CD14-positive monocyte (primary cell): ENCODE data around the gene ANKRD53. TPM values are rescaled to one million over a fixed set of nuclear protein-coding genes. Genes with fewer than 3 reads are reported as not detected.

Experiments used
- DNase-seq, 3 donors: peaks; one replicate each; pipeline ENCODE4 v3.0.0-alpha.2; 2011 to 2022
- H2AFZ ChIP-seq: 2 replicates; pipeline ENCODE4 v1.6.0; 2012; ENCODE audit warnings: mild to moderate bottlenecking, low read depth, low read length, inconsistent platforms; ENCODE audit not compliant: insufficient read depth, poor library complexity, severe bottlenecking
- H3K27ac ChIP-seq, 2 donors: 1 replicate in 1 of 2; 2 replicates in 1 of 2; pipeline ENCODE4 v1.5.1; 2012 to 2013; ENCODE audit warnings: low read length in 2 of 2, control low read depth in 1 of 2, inconsistent platforms in 1 of 2, low read depth in 1 of 2, mild to moderate bottlenecking in 1 of 2
- H3K27me3 ChIP-seq, 2 donors: one replicate each; pipeline versions ENCODE4 v1.6.0 to v1.6.1; 2011 to 2013; ENCODE audit warnings: low read length in 2 of 2; ENCODE audit not compliant: control insufficient read depth in 2 of 2, insufficient read depth in 2 of 2
- H3K36me3 ChIP-seq, 2 donors: replicated peaks in 1 of 2; 1 replicate in 1 of 2; 2 replicates in 1 of 2; pipeline versions ENCODE4 v1.5.1 to v1.6.1; 2012 to 2013; ENCODE audit warnings: low read length in 2 of 2, control low read depth in 1 of 2, inconsistent platforms in 1 of 2, mild to moderate bottlenecking in 1 of 2; ENCODE audit not compliant: insufficient read depth in 2 of 2, control insufficient read depth in 1 of 2
- H3K4me1 ChIP-seq, 2 donors: 1 replicate in 1 of 2; 2 replicates in 1 of 2; pipeline versions ENCODE4 v1.5.1 to v1.6.1; 2012 to 2013; ENCODE audit warnings: low read length in 2 of 2, control low read depth in 1 of 2, inconsistent platforms in 1 of 2, mild to moderate bottlenecking in 1 of 2, moderate library complexity in 1 of 2; ENCODE audit not compliant: insufficient read depth in 2 of 2, control insufficient read depth in 1 of 2
- H3K4me2 ChIP-seq: replicated peaks from 2 replicates; pipeline ENCODE3; 2012; ENCODE audit warnings: low read length, moderate library complexity, mild to moderate bottlenecking; ENCODE audit not compliant: poor library complexity, severe bottlenecking; ENCODE audit errors: extremely low read depth
- H3K4me3 ChIP-seq, 3 experiments: fragments of 200-600 bp in 1 of 3; sonication (generic) in 1 of 3; replicated peaks in 1 of 3; 1 replicate in 2 of 3; 2 replicates in 1 of 3; pipeline ENCODE4 v1.5.1; 2011 to 2013; ENCODE audit warnings: low read length in 3 of 3, mild to moderate bottlenecking in 3 of 3, control low read depth in 2 of 3, low read depth in 2 of 3, inconsistent platforms in 1 of 3, moderate library complexity in 1 of 3
- H3K79me2 ChIP-seq: 2 replicates; pipeline ENCODE4 v1.6.0; 2012; ENCODE audit warnings: mild to moderate bottlenecking, control low read depth, inconsistent platforms, low read length, moderate library complexity; ENCODE audit not compliant: insufficient read depth
- H3K9ac ChIP-seq: 2 replicates; pipeline ENCODE4 v1.6.0; 2017; ENCODE audit warnings: low read length, mild to moderate bottlenecking; ENCODE audit not compliant: insufficient read depth, poor library complexity, severe bottlenecking
- H3K9me3 ChIP-seq, 2 donors: replicated peaks in 1 of 2; 1 replicate in 1 of 2; 2 replicates in 1 of 2; pipeline versions ENCODE4 v1.5.1 to v1.6.1; 2012 to 2013; ENCODE audit warnings: low read length in 2 of 2, control low read depth in 1 of 2; ENCODE audit not compliant: control insufficient read depth in 1 of 2, insufficient read depth in 1 of 2
- H4K20me1 ChIP-seq: 2 replicates; pipeline ENCODE4 v1.6.0; 2012; ENCODE audit warnings: mild to moderate bottlenecking, low read length, control low read depth, moderate library complexity; ENCODE audit not compliant: insufficient read depth
- H3K27ac Mint-ChIP-seq, 7 donors: one replicate each; pipeline ENCODE4 v1.8.0; 2020; ENCODE audit warnings: mild to moderate bottlenecking in 7 of 7, mixed read lengths in 7 of 7, moderate library complexity in 6 of 7, inconsistent platforms in 2 of 7
- H3K27me3 Mint-ChIP-seq, 3 donors: one replicate each; pipeline ENCODE4 v1.8.0; 2021 to 2022; ENCODE audit warnings: low read depth in 3 of 3, mild to moderate bottlenecking in 3 of 3, mixed read lengths in 3 of 3, moderate library complexity in 3 of 3, inconsistent platforms in 1 of 3
- H3K36me3 Mint-ChIP-seq, 2 donors: one replicate each; pipeline ENCODE4 v1.8.0; 2020; ENCODE audit warnings: mixed read lengths in 2 of 2, inconsistent platforms in 1 of 2, mild to moderate bottlenecking in 1 of 2
- H3K4me1 Mint-ChIP-seq: one replicate; pipeline ENCODE4 v1.8.0; 2020; ENCODE audit warnings: mild to moderate bottlenecking, mixed read lengths
- H3K4me3 Mint-ChIP-seq, 2 donors: one replicate each; pipeline ENCODE4 v1.8.0; 2020; ENCODE audit warnings: mild to moderate bottlenecking in 2 of 2, mixed read lengths in 2 of 2, moderate library complexity in 1 of 2
- H3K9me3 Mint-ChIP-seq, 7 donors: one replicate each; pipeline ENCODE4 v1.8.0; 2020 to 2022; ENCODE audit warnings: mixed read lengths in 7 of 7, mild to moderate bottlenecking in 6 of 7, moderate library complexity in 6 of 7, inconsistent platforms in 2 of 7
- CTCF ChIP-seq: fragments of 200-600 bp; IDR thresholded peaks from one replicate; pipeline ENCODE4 v1.8.0; 2022; ENCODE audit warnings: antibody characterized with exemption, mild to moderate bottlenecking
- WGBS: methylation state at CpG from one replicate; pipeline ENCODE4 v1.1.5; 2013; ENCODE audit warnings: missing lambda C conversion rate; ENCODE audit not compliant: insufficient coverage; 5-methylcytosine and 5-hydroxymethylcytosine counted together
- intact Hi-C, 2 donors: fragments of 100-400 bp; cut with micrococcal nuclease; formaldehyde crosslinking; loops; one replicate each; pipeline versions ENCODE4 v1.15.0 to v1.15.1; 2023
- polyA plus RNA-seq, 3 donors: library from polyadenylated mRNA; depleted of rRNA in 1 of 3; unstranded in 2 of 3; stranded (reverse) in 1 of 3; fragments of 300-500 nt in 2 of 3; fragments of >200 nt in 1 of 3; fragmentation: Illumina TruSeq in 2 of 3; gene quantifications; 1 replicate in 2 of 3; 2 replicates in 1 of 3; pipeline ENCODE4 v1.2.3, GENCODE V29; 2012 to 2021

The ANKRD53 gene
- polyA plus RNA-seq, 3 donors, result 0.12 TPM; not detected in 2

GRCh38 chr2:70984228-70984575 is 5.8 kb downstream of the ANKRD53 start:
- Histone ChIP-seq H3K4me3 (no peak overlapping the region), H3K9ac (no peak overlapping the region), H3K36me3 (peaks cover 29 to 33% of the 10 kb centered on the region in 2 donors), H3K27ac (no peak overlapping the region), H2AFZ (no peak overlapping the region), H3K9me3 (no peaks in the 10 kb centered on the region), H3K79me2 (no peaks in the 10 kb centered on the region), H3K27me3 (peaks cover under 1 to 6% of the 10 kb centered on the region in 2 donors), H3K4me2 (no peak overlapping the region), H4K20me1 (peaks cover 29% of the 10 kb centered on the region), H3K4me1 (peaks cover 7 to 11% of the 10 kb centered on the region in 2 donors)
- intact Hi-C loops, result no loop called here
- WGBS, result 22% methylated on average over 3 of the region's 3 CpGs
- H3K27ac Mint-ChIP-seq, result no peak overlapping the region
- H3K4me3 Mint-ChIP-seq, result no peak overlapping the region
- no peak for TF ChIP-seq CTCF
- H3K9me3 Mint-ChIP-seq, result peaks cover 0 to 3% (median 0%) of the 10 kb centered on the region in 7 donors
- H3K4me1 Mint-ChIP-seq, result peaks cover 22% of the 10 kb centered on the region
- H3K36me3 Mint-ChIP-seq, result peaks cover 51 to 56% of the 10 kb centered on the region in 2 donors
- H3K27me3 Mint-ChIP-seq, result peaks cover 5 to 6% (median 6%) of the 10 kb centered on the region in 3 donors
- DNase-seq, result no peak

GRCh38 chr2:70984576-70985282 is 6.3 kb downstream of the ANKRD53 start:
- Mint-ChIP-seq H3K27ac (no peak overlapping the region), H3K27me3 (peaks cover under 1% of the 10 kb centered on the region in 3 donors), H3K36me3 (peaks cover 57 to 59% of the 10 kb centered on the region in 2 donors), H3K9me3 (peaks cover 0 to 3% (median 0%) of the 10 kb centered on the region in 7 donors), H3K4me3 (no peak overlapping the region), H3K4me1 (peaks cover 20% of the 10 kb centered on the region)
- Histone ChIP-seq H3K4me3 (no peak overlapping the region), H3K79me2 (no peaks in the 10 kb centered on the region), H3K9ac (no peak overlapping the region), H2AFZ (no peak overlapping the region), H3K36me3 (peaks cover 34 to 39% of the 10 kb centered on the region in 2 donors), H4K20me1 (peaks cover 29% of the 10 kb centered on the region), H3K4me1 (peaks cover 7 to 10% of the 10 kb centered on the region in 2 donors), H3K9me3 (no peaks in the 10 kb centered on the region), H3K27me3 (peaks cover 0 to 1% of the 10 kb centered on the region in 2 donors), H3K27ac (no peak overlapping the region), H3K4me2 (peak overlapping the region; percentile 8)
- intact Hi-C loops, result no loop called here
- TF ChIP-seq CTCF, result peak; percentile 95
- 5% methylated on average over 27 of the region's 32 CpGs for WGBS
- DNase-seq, result peak; percentile 61 to 73 (median 69)
